ENCODE data around the gene ALS2CL.

Gene ALS2CL

DNA sequence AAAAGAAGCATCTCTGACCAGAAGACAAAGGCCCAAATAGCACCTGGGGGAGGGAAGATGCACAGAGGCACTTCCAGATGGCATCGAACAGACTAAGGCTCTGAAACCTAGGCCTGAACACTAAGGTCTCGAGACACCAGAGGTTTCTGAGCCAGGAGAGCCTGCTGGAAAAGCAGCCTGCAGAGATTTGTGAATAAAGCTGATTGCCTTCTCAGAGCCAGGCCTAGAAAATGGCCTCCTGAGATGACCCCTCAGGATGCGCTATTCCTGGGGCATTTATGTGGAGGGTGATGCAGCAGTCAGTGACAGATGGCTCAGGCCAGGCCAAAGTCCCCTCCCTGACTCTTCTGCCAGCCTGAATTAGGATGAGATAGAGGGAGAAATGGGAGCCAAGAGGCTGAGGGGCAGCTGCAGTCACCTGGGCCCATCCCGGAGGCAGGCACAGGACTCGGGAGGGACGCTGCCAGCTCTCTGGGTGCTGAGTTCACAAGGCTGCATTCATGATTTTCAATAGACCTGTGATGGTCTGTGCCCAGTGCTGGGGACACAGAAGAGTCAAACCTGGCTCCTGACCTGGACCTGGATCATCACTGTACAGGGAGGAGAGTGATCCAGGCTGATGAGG, 17.3 kb upstream of the ALS2CL start:
- Histone ChIP-seq H3K9ac (ENCODE audit: low read depth in 1 of 2, low read length in 2 of 2) (no peak overlapping the region), H3K27me3 (ENCODE audit: control insufficient read depth in 1 of 2, insufficient read depth in 2 of 2, low read length in 2 of 2) (no peaks in the 10 kb centered on the region), H3K4me1 (ENCODE audit: control insufficient read depth in 1 of 2, insufficient read depth in 2 of 2, low read length in 2 of 2) (no peaks in the 10 kb centered on the region), H3K27ac (ENCODE audit: low read depth, low read length) (no peak overlapping the region), H3K4me3 (ENCODE audit: low read depth in 1 of 2, low read length in 2 of 2) (no peak overlapping the region), H3K9me3 (ENCODE audit: control insufficient read depth in 1 of 2, low read length in 2 of 2) (no peaks in the 10 kb centered on the region), H3K36me3 (ENCODE audit: control insufficient read depth in 1 of 2, insufficient read depth in 2 of 2, low read length in 2 of 2) (no peaks in the 10 kb centered on the region)

DNA sequence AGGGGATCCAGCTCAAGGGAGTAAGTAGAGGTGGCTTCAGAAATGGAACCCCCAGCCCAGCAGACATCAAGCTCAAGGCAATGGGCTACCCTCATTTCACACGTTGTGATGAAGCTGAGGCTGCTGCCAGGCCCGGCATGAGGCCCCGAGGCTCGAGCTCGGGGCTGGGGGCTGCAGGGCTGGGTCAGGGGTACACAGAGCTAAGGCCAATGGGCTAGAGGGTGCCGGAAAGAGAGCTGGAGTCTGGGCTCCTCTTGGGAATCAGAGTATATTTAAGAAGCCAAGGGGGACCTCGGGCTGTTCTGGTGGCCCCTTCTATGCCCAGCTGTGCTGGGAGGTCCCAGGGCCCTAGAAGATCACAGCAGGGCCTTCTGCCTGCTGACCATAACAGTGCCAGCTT, 16.8 kb upstream of the ALS2CL start:
- H3K27me3 ChIP-seq (ENCODE audit: control insufficient read depth in 1 of 2, insufficient read depth in 2 of 2, low read length in 2 of 2): no peaks in the 10 kb centered on the region
- no peak overlapping the region for H3K4me3 ChIP-seq (ENCODE audit: low read depth in 1 of 2, low read length in 2 of 2)
- H3K9ac ChIP-seq (ENCODE audit: low read depth in 1 of 2, low read length in 2 of 2): no peak overlapping the region
- H3K9me3 ChIP-seq (ENCODE audit: control insufficient read depth in 1 of 2, low read length in 2 of 2): no peaks in the 10 kb centered on the region
- no peak overlapping the region for H3K27ac ChIP-seq (ENCODE audit: low read depth, low read length)
- no peaks in the 10 kb centered on the region for H3K4me1 ChIP-seq (ENCODE audit: control insufficient read depth in 1 of 2, insufficient read depth in 2 of 2, low read length in 2 of 2)
- no peaks in the 10 kb centered on the region for H3K36me3 ChIP-seq (ENCODE audit: control insufficient read depth in 1 of 2, insufficient read depth in 2 of 2, low read length in 2 of 2)

DNA sequence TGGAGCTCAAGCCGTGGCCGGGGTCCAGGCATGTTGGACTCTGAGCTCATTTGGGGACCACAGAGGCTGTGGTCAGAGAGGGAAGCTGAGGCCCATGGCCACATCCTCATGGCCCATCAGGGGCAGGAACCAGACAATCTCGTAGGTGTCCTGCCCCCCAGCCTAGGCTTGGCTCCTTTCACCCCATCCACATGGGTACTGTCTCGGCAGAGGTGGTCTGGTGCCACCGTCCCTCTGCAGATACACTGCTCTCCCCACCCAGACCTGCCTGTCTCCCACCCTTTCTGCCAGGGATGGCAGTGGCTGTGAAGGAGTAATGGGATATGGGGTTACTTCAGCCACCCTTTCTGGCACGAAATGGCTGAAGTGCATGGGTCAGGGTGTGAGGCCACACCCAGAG, 16.2 kb upstream of the ALS2CL start:
- no peaks in the 10 kb centered on the region for H3K36me3 ChIP-seq (ENCODE audit: control insufficient read depth in 1 of 2, insufficient read depth in 2 of 2, low read length in 2 of 2)
- no peaks in the 10 kb centered on the region for H3K27me3 ChIP-seq (ENCODE audit: control insufficient read depth in 1 of 2, insufficient read depth in 2 of 2, low read length in 2 of 2)
- no peak overlapping the region for H3K9ac ChIP-seq (ENCODE audit: low read depth in 1 of 2, low read length in 2 of 2)
- no peak overlapping the region for H3K27ac ChIP-seq (ENCODE audit: low read depth, low read length)
- no peaks in the 10 kb centered on the region for H3K4me1 ChIP-seq (ENCODE audit: control insufficient read depth in 1 of 2, insufficient read depth in 2 of 2, low read length in 2 of 2)
- no peak overlapping the region for H3K4me3 ChIP-seq (ENCODE audit: low read depth in 1 of 2, low read length in 2 of 2)
- no peaks in the 10 kb centered on the region for H3K9me3 ChIP-seq (ENCODE audit: control insufficient read depth in 1 of 2, low read length in 2 of 2)

DNA sequence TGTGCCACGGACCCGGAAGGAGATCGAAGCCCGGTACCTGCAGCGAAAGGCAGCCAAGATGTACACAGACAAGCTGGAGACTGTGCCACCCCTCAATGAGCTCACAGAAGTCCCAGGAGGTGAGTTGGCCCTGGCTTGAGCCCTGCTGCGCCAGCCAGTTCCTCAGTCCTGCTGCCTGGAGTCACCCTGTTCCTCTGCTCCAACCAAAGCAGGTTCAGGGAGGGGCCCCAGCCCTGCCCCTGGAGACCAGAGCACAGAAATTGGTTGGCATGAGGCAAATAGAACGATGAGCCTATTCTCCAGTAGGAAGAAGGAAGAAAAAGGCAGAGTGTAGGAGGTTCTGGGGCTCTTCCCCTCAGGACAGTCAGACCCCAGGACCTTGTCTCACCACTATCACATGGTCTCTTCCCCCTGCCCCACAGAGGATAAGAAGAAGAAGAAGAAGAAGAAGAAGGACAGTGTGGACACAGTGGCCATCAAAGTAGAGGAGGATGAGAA, 15.7 kb upstream of the ALS2CL start:
- Histone ChIP-seq H3K27ac (ENCODE audit: low read depth, low read length) (no peak overlapping the region), H3K27me3 (ENCODE audit: control insufficient read depth in 1 of 2, insufficient read depth in 2 of 2, low read length in 2 of 2) (no peaks in the 10 kb centered on the region), H3K36me3 (ENCODE audit: control insufficient read depth in 1 of 2, insufficient read depth in 2 of 2, low read length in 2 of 2) (no peaks in the 10 kb centered on the region), H3K9ac (ENCODE audit: low read depth in 1 of 2, low read length in 2 of 2) (no peak overlapping the region), H3K9me3 (ENCODE audit: control insufficient read depth in 1 of 2, low read length in 2 of 2) (no peaks in the 10 kb centered on the region), H3K4me1 (ENCODE audit: control insufficient read depth in 1 of 2, insufficient read depth in 2 of 2, low read length in 2 of 2) (no peaks in the 10 kb centered on the region), H3K4me3 (ENCODE audit: low read depth in 1 of 2, low read length in 2 of 2) (no peak overlapping the region)

DNA sequence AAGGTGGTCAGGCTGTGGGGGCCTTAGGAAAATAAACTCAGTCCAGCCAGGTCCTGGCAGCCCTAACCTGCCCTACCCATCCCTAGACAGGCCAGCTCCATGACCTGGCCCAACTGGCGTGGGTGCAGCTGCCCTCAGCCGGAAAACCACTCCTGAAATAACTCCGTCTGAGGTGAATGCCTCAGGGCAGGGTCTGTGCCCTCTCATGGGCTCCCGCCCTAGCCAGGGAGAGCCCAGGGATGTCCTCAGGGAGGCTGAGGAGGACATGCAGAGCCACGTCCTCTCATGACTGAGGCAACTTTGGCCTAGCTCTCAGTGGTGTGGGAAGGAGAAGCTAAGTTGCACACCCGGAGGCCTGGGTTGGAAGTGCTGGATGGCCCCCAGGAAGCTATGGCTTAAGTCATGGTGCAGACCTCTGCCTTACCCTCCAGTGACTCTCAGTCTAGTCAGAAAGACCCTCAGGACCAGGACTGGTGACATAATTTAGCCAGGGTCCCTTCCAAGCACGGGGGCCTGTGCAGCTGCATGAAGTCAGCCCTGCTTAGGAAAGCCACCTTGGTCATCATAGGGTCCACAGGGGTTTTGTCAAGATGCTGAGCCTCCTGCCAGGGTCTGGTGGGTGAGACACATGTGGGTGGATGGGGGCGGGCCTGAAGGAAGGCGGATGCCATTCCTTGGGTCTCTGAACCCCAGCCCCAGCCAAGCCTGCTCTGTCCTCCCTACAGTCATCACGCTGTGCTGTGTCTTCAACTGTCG, 15.1 kb upstream of the ALS2CL start:
- H3K9ac ChIP-seq (ENCODE audit: low read depth in 1 of 2, low read length in 2 of 2): no peak overlapping the region
- no peaks in the 10 kb centered on the region for H3K27me3 ChIP-seq (ENCODE audit: control insufficient read depth in 1 of 2, insufficient read depth in 2 of 2, low read length in 2 of 2)
- no peak overlapping the region for H3K27ac ChIP-seq (ENCODE audit: low read depth, low read length)
- no peak overlapping the region for H3K4me3 ChIP-seq (ENCODE audit: low read depth in 1 of 2, low read length in 2 of 2)
- H3K4me1 ChIP-seq (ENCODE audit: control insufficient read depth in 1 of 2, insufficient read depth in 2 of 2, low read length in 2 of 2): no peaks in the 10 kb centered on the region
- H3K36me3 ChIP-seq (ENCODE audit: control insufficient read depth in 1 of 2, insufficient read depth in 2 of 2, low read length in 2 of 2): no peaks in the 10 kb centered on the region
- no peaks in the 10 kb centered on the region for H3K9me3 ChIP-seq (ENCODE audit: control insufficient read depth in 1 of 2, low read length in 2 of 2)

DNA sequence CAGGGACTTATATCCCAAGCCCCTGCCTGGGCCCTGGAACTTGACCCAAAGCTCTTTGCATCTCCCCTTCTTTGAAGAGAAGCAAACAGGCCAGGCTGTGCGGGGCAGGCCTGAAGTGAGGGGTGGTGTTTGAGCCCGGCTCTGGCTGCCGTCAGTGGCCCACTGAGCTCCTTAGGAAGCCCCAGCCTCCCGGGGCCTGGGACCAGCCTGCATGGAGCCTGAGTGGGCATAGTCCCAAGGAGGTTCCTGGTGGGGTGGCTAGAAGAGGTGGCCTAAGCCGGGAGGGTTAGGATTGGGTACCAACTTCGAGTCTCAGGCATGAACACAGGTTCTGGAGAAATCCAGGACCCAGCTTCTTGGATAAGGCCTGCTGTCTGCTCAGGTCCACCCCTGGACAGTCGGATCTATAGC, 14.1 kb upstream of the ALS2CL start:
- Histone ChIP-seq H3K36me3 (ENCODE audit: control insufficient read depth in 1 of 2, insufficient read depth in 2 of 2, low read length in 2 of 2) (no peaks in the 10 kb centered on the region), H3K4me1 (ENCODE audit: control insufficient read depth in 1 of 2, insufficient read depth in 2 of 2, low read length in 2 of 2) (no peaks in the 10 kb centered on the region), H3K9me3 (ENCODE audit: control insufficient read depth in 1 of 2, low read length in 2 of 2) (no peaks in the 10 kb centered on the region), H3K9ac (ENCODE audit: low read depth in 1 of 2, low read length in 2 of 2) (no peak overlapping the region), H3K27ac (ENCODE audit: low read depth, low read length) (no peak overlapping the region), H3K27me3 (ENCODE audit: control insufficient read depth in 1 of 2, insufficient read depth in 2 of 2, low read length in 2 of 2) (peaks cover 0 to 5% of the 10 kb centered on the region in 2 donors), H3K4me3 (ENCODE audit: low read depth in 1 of 2, low read length in 2 of 2) (no peak overlapping the region)

DNA sequence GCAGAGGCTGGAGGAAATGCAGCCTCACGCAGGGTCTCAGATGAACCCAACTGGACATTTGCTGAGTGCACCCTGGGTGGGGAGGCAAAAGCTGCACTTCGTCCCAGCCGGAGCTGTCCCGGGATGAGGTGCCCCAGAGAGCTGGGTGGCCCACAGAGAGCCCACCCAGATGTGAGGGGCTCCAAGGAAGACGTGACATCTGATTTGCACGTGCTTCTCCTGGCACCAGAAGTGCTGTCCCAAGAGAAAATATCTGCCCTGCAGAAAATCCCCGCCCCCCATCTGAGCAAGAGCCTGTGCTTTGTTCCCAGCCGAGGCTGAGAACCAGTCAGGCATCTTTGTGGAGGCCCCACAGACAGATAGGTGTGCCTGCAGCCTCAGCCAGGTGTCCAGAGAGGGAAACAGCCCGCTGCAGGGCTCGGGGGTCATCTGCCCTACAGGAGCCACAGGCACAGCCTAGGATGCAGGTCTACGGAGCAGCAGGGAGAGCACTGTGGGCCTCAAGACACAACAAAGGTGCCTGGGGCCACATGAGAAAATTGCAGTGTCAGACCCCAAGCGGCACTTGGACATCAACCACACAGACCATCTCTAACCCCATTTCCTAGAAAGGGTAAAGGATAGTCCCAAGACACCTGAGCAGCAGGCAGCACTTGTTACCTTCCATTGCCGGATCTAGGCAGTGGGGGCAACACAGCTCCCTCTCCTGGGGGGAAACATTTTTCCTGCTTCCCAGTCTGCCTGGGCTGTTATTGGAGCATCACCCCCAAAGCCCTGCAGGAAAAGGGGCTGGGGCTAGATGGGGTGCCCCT, 13.5 kb upstream of the ALS2CL start:
- Histone ChIP-seq H3K9ac (ENCODE audit: low read depth in 1 of 2, low read length in 2 of 2) (no peak overlapping the region), H3K27me3 (ENCODE audit: control insufficient read depth in 1 of 2, insufficient read depth in 2 of 2, low read length in 2 of 2) (peaks cover 4 to 11% of the 10 kb centered on the region in 2 donors), H3K4me1 (ENCODE audit: control insufficient read depth in 1 of 2, insufficient read depth in 2 of 2, low read length in 2 of 2) (no peaks in the 10 kb centered on the region)

DNA sequence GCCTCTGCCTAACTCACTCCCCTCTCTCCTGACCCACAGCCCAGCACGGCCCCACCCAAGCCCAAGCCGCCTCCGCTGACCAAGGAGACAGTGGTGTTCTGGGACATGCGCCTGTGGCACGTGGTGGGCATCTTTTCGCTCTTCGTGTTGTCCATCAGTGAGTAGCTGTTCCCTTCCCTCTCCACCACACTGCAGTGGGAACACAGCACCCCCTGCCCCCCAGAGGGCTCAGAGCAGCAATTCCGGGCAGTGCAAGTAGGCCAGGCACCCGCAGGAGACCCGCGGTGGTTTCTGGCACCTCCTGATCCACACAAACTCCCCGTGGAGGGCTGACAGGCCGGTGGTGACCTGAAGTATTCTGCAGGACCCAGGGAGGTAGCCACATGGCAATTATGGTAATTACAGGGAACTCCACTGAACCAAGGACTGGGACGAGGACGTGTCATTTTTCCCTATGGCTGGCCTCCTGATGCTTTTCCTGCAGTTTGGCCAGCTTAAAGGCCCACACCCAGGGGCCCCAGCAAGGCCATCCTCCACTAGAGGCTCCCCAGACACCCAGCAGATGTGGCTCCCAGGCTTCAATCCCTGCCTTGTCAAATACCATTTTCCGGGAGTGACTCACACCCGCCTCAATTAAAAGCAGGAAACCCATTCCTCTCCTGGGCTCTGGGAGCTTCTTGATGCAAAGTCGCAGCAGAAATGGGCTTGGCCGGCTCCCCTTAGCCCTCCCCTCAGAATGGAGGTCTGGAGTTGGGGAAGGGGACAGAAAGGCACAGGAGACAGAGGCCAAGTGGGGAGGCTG, 12.5 kb upstream of the ALS2CL start:
- Histone ChIP-seq H3K4me1 (ENCODE audit: control insufficient read depth in 1 of 2, insufficient read depth in 2 of 2, low read length in 2 of 2) (no peaks in the 10 kb centered on the region), H3K27ac (ENCODE audit: low read depth, low read length) (no peak overlapping the region), H3K36me3 (ENCODE audit: control insufficient read depth in 1 of 2, insufficient read depth in 2 of 2, low read length in 2 of 2) (no peaks in the 10 kb centered on the region), H3K9me3 (ENCODE audit: control insufficient read depth in 1 of 2, low read length in 2 of 2) (no peaks in the 10 kb centered on the region), H3K27me3 (ENCODE audit: control insufficient read depth in 1 of 2, insufficient read depth in 2 of 2, low read length in 2 of 2) (peaks cover 10 to 18% of the 10 kb centered on the region in 2 donors), H3K4me3 (ENCODE audit: low read depth in 1 of 2, low read length in 2 of 2) (no peak overlapping the region), H3K9ac (ENCODE audit: low read depth in 1 of 2, low read length in 2 of 2) (no peak overlapping the region)

More for the DNA sequence above, 13.5 kb upstream of the ALS2CL start:
- Histone ChIP-seq H3K36me3 (ENCODE audit: control insufficient read depth in 1 of 2, insufficient read depth in 2 of 2, low read length in 2 of 2) (no peaks in the 10 kb centered on the region), H3K9me3 (ENCODE audit: control insufficient read depth in 1 of 2, low read length in 2 of 2) (no peaks in the 10 kb centered on the region), H3K4me3 (ENCODE audit: low read depth in 1 of 2, low read length in 2 of 2) (no peak overlapping the region), H3K27ac (ENCODE audit: low read depth, low read length) (no peak overlapping the region)

DNA sequence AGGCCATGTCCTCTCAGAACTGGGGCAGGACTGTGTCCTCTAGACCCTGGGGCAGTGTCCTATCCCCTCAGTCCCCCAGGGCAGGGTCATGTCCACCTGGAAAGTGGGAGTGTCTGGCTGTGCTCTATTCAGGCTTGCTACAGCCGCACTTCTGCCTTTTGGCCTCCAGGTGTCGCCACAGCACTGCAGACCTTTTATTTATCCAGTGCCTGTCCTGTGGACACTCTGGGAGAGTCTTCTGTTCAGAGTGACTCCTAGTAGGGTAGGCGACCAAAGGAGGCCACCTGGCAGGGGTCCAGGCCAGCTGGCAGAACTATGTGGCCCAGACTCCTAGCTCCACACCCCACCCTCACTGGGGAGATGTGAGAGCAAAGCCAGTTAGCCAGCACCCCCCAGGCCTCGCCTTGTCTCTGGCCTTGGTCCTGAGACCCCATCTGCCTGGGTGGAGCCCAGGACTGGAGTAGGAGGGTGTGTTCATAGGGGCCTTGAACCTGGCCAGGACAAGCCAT, 11.6 kb upstream of the ALS2CL start:
- Histone ChIP-seq H3K27me3 (ENCODE audit: control insufficient read depth in 1 of 2, insufficient read depth in 2 of 2, low read length in 2 of 2) (peaks cover 15 to 21% of the 10 kb centered on the region in 2 donors), H3K9me3 (ENCODE audit: control insufficient read depth in 1 of 2, low read length in 2 of 2) (no peaks in the 10 kb centered on the region), H3K4me3 (ENCODE audit: low read depth in 1 of 2, low read length in 2 of 2) (no peak overlapping the region), H3K27ac (ENCODE audit: low read depth, low read length) (no peak overlapping the region), H3K4me1 (ENCODE audit: control insufficient read depth in 1 of 2, insufficient read depth in 2 of 2, low read length in 2 of 2) (peaks cover 0 to 7% of the 10 kb centered on the region in 2 donors), H3K36me3 (ENCODE audit: control insufficient read depth in 1 of 2, insufficient read depth in 2 of 2, low read length in 2 of 2) (no peaks in the 10 kb centered on the region), H3K9ac (ENCODE audit: low read depth in 1 of 2, low read length in 2 of 2) (no peak overlapping the region)
